Measurements from ENCODE around the gene SERINC1.

DNA sequence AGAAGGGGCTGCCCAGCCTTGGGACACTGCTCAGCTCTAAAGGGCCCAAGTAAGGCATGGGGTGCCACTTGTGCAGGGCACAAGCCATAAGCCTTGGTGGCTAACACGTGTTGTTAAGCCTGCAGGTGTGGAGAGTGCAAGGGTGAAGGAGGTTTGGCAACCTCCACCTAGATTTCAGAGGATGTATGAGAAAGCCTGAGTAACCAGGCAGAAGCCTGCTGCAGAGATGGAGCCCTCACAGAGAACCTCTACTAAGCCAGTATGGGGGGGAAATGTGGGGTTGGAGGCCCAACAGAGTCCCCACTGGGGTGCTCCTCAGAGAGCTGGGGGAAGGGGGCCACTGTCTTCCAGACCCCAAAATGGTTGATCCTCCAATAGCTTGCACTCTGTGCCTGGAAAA lies 32.6 kb downstream of the SERINC1 start:
- TF ChIP-seq POLR2A (IDR thresholded peaks at IDR 0.05; ENCODE audit: low read depth, low read length): no peak
- no peak for TF ChIP-seq TAF1 (IDR thresholded peaks at IDR 0.05; ENCODE audit: borderline replicate concordance, low read depth, low read length)
